ENCODE measurements around the gene ACTR1A. TPM values are rescaled to one million over a fixed set of nuclear protein-coding genes. Genes with fewer than 3 reads are reported as not detected.
A peak's percentile ranks its signal among the peaks of the same experiment; 100 is the strongest.

ACTR1A gene
- total RNA-seq, 4 donors from 2014 or later, result 212 to 261 (median 252) TPM

GRCh38 chr10:102505462-102506115, 3.1 kb upstream of the ACTR1A start:
- TF ChIP-seq POLR2A (IDR thresholded peaks at IDR 0.05), result no peak
- no peak for TF ChIP-seq CTCF (IDR thresholded peaks at IDR 0.05 in 4 of 5, conservative IDR thresholded peaks at IDR 0.05 in 1 of 5)
- no peaks in the 10 kb centered on the region for H3K9me3 ChIP-seq
- H3K27me3 ChIP-seq, result no peaks in the 10 kb centered on the region
- ATAC-seq (no peak), DNase-seq (peak; percentile 23 to 58)
- peaks cover 0 to 15% of the 10 kb centered on the region in 2 donors for H3K36me3 ChIP-seq
- peak overlapping the region in 2 of 4 donors; percentile 97 for H3K4me3 ChIP-seq
- in situ Hi-C loops (cut with MboI; ENCODE audit: low sequenced_read_pairs in 4 of 4) (loop anchor here in 2 of 4 donors (5.0 kb wide), 2 partner anchors 82 to 87 kb away; no protein-coding TSS in a partner anchor), intact Hi-C loops (cut with DNase I; ENCODE audit: low total_unique reads) (loop anchor here (10.0 kb wide), 2 partner anchors 209 to 269 kb away; partner anchors contain the start of genes ARL3 and SFXN2)
- peak overlapping the region; percentile 86 to 99 (median 91) for H3K27ac ChIP-seq
- peaks cover 48 to 62% of the 10 kb centered on the region in 2 donors for H3K4me1 ChIP-seq

GRCh38 chr10:102504976-102505300, 2.4 kb upstream of the ACTR1A start:
- TF ChIP-seq CTCF (IDR thresholded peaks at IDR 0.05 in 4 of 5, conservative IDR thresholded peaks at IDR 0.05 in 1 of 5) (no peak), POLR2A (IDR thresholded peaks at IDR 0.05) (no peak)
- Histone ChIP-seq H3K27ac (peak overlapping the region; percentile 86 to 99 (median 91)), H3K4me3 (peak overlapping the region; percentile 89 to 97 (median 94)), H3K9me3 (no peaks in the 10 kb centered on the region), H3K36me3 (peaks cover 0 to 12% of the 10 kb centered on the region in 2 donors), H3K4me1 (peaks cover 55 to 67% of the 10 kb centered on the region in 2 donors), H3K27me3 (no peaks in the 10 kb centered on the region)
- DNase-seq, result no peak
- intact Hi-C loops (cut with DNase I; ENCODE audit: low total_unique reads) (loop anchor here (5.0 to 10.0 kb wide), 6 partner anchors 92 to 688 kb away; partner anchors contain the start of genes ARL3, OGA, PITX3 and PPRC1), in situ Hi-C loops (cut with MboI; ENCODE audit: low sequenced_read_pairs in 4 of 4) (loop anchor here in 2 of 4 donors (5.0 kb wide), 2 partner anchors 82 to 87 kb away; no protein-coding TSS in a partner anchor)
- no peak for ATAC-seq

GRCh38 chr10:102504179-102504975, 1.9 kb upstream of the ACTR1A start:
- in situ Hi-C loops (cut with MboI; ENCODE audit: low sequenced_read_pairs in 4 of 4) (no loop called here), intact Hi-C loops (cut with DNase I; ENCODE audit: low total_unique reads) (loop anchor here (5.0 to 10.0 kb wide), 6 partner anchors 93 to 687 kb away; partner anchors contain the start of genes ARL3, OGA, PITX3 and PPRC1)
- no peak for DNase-seq
- Histone ChIP-seq H3K4me1 (peaks cover 61 to 73% of the 10 kb centered on the region in 2 donors), H3K27me3 (no peaks in the 10 kb centered on the region), H3K4me3 (peak overlapping the region; percentile 89 to 97 (median 94)), H3K27ac (peak overlapping the region; percentile 86 to 99 (median 91)), H3K36me3 (peaks cover 0 to 7% of the 10 kb centered on the region in 2 donors), H3K9me3 (no peaks in the 10 kb centered on the region)
- TF ChIP-seq CTCF (IDR thresholded peaks at IDR 0.05 in 4 of 5, conservative IDR thresholded peaks at IDR 0.05 in 1 of 5) (no peak), POLR2A (IDR thresholded peaks at IDR 0.05) (no peak)
- ATAC-seq, result no peak

GRCh38 chr10:102503264-102504178, 1.0 kb upstream of the ACTR1A start, which contains the start of gene SUFU:
TSS of gene SUFU (plus strand) at chr10:102503972. CDS start at chr10:102504153, 181 bp downstream.
- intact Hi-C loops (cut with DNase I; ENCODE audit: low total_unique reads), result loop anchor here (1.0 to 10.0 kb wide), 10 partner anchors 71 to 686 kb away; partner anchors contain the start of genes ARL3, CUEDC2, OGA and PITX3
- Histone ChIP-seq H3K4me1 (peaks cover 68 to 72% of the 10 kb centered on the region in 2 donors), H3K9me3 (no peaks in the 10 kb centered on the region), H3K36me3 (no peaks in the 10 kb centered on the region), H3K27ac (peak within 1 kb of the TSS; percentile 95 to 100 (median 98)), H3K4me3 (peak within 1 kb of the TSS; percentile 89 to 97 (median 94)), H3K27me3 (no peaks in the 10 kb centered on the region)
- peak; percentile 62 to 68 for ATAC-seq
- peak; percentile 98 for DNase-seq
- in situ Hi-C loops (cut with MboI; ENCODE audit: low sequenced_read_pairs in 4 of 4), result no loop called here
- TF ChIP-seq POLR2A (IDR thresholded peaks at IDR 0.05), result peak; percentile 73 to 79
- peak; percentile 78 to 94 (median 92) for TF ChIP-seq CTCF (IDR thresholded peaks at IDR 0.05 in 4 of 5, conservative IDR thresholded peaks at IDR 0.05 in 1 of 5)
